K562 (cell line): ENCODE results near the gene ENHO. TPM values are rescaled to one million over a fixed set of nuclear protein-coding genes. Genes with fewer than 3 reads are reported as not detected.

Experiments
- ATAC-seq: fragments of 200-7000 bp; cut with Tn5 transposase; 3 replicates; pipeline ENCODE4 v1.9.1; 2020; ENCODE audit warnings: moderate library complexity
- BruUV-seq: library from RNA; stranded (reverse); fragments of 400-500 nt; replicated peaks from 2 replicates; lab custom pipeline; 2021; lab: Mats Ljungman, UMichigan
- CTCF ChIA-PET: fragments of 300-600 bp; formaldehyde crosslinking; extraction: SDS; loops from one replicate; lab custom pipeline; 2021; ENCODE audit warnings: low intra/inter-chr PET ratio; lab: Yijun Ruan, JAX
- POLR2A ChIA-PET: fragments of 300-600, 350-650 bp; sonication (Branson Sonifier 250); formaldehyde crosslinking; extraction: SDS; loops from one replicate; lab custom pipeline; 2021; ENCODE audit warnings: antibody characterized with exemption, inconsistent platforms; lab: Yijun Ruan, JAX
- DNase-seq, 4 experiments: peaks; one replicate each; pipeline versions ENCODE4 v3.0.0 to v3.0.0-alpha.2; 2011 to 2018; ENCODE audit warnings: low spot score in 3 of 4, mixed read lengths in 3 of 4; ENCODE audit errors: extremely low read depth in 1 of 4
- FAIRE-seq: peaks from 2 replicates; lab custom pipeline; 2011; peaks lifted over from hg19 to GRCh38; lab: Jason Lieb, UNC
- H2AFZ ChIP-seq: 2 replicates; pipeline ENCODE4 v1.6.0; 2011; ENCODE audit warnings: low read depth, low read length, control low read depth, inconsistent platforms
- H3K27ac ChIP-seq: fragments of 200-600 bp; 3 replicates; pipeline ENCODE4 v1.8.0; 2011; ENCODE audit warnings: low read depth, mild to moderate bottlenecking, control low read depth, inconsistent platforms, low read length, moderate library complexity, mixed read lengths; ENCODE audit errors: extremely low read depth
- H3K27me3 ChIP-seq, 2 experiments: fragments of 300-600 bp in 1 of 2; 2 replicates in 1 of 2; 3 replicates in 1 of 2; pipeline versions ENCODE4 v1.6.0 to v1.8.0; 2011; ENCODE audit warnings: inconsistent platforms in 2 of 2, low read length in 2 of 2, mild to moderate bottlenecking in 1 of 2, mixed read lengths in 1 of 2, moderate library complexity in 1 of 2; ENCODE audit not compliant: control insufficient read depth in 2 of 2, insufficient read depth in 2 of 2
- H3K36me3 ChIP-seq: fragments of 300-600 bp; 3 replicates; pipeline ENCODE4 v1.8.0; 2011; ENCODE audit warnings: mild to moderate bottlenecking, low read length, inconsistent platforms; ENCODE audit not compliant: control insufficient read depth, insufficient read depth
- H3K4me1 ChIP-seq, 2 experiments: fragments of 200-600 bp in 1 of 2; replicated peaks in 1 of 2; 2 replicates in 1 of 2; 3 replicates in 1 of 2; pipeline versions ENCODE4 v1.5.1 to v1.8.0; 2011; ENCODE audit warnings: inconsistent platforms in 2 of 2, low read length in 2 of 2, mild to moderate bottlenecking in 1 of 2, mixed read lengths in 1 of 2, moderate library complexity in 1 of 2; ENCODE audit not compliant: control insufficient read depth in 2 of 2, insufficient read depth in 2 of 2
- H3K4me2 ChIP-seq: 2 replicates; pipeline ENCODE4 v1.6.1; 2011; ENCODE audit warnings: low read length, control low read depth, inconsistent platforms, mixed read lengths; ENCODE audit not compliant: insufficient read depth
- H3K4me3 ChIP-seq: fragments of 200-600 bp; sonication (generic), shearing (Covaris generic); 2 replicates; pipeline ENCODE4 v1.5.1; 2016; ENCODE audit warnings: control low read depth, inconsistent platforms
- H3K79me2 ChIP-seq: fragments of 200-600 bp; 3 replicates; pipeline ENCODE4 v1.8.0; 2011; ENCODE audit warnings: low read length, inconsistent platforms; ENCODE audit not compliant: control insufficient read depth, insufficient read depth
- H3K9ac ChIP-seq, 2 experiments: 2 replicates each; pipeline versions ENCODE4 v1.6.0 to v1.6.1; 2011; ENCODE audit warnings: low read depth in 2 of 2, low read length in 2 of 2, control low read depth in 1 of 2, inconsistent platforms in 1 of 2, mild to moderate bottlenecking in 1 of 2, mixed read lengths in 1 of 2; ENCODE audit not compliant: insufficient read depth in 1 of 2
- H3K9me1 ChIP-seq: one replicate; pipeline ENCODE4 v1.6.0; 2011; ENCODE audit warnings: inconsistent platforms, mild to moderate bottlenecking, low read length, moderate library complexity; ENCODE audit not compliant: control insufficient read depth, insufficient read depth
- H3K9me3 ChIP-seq: replicated peaks from 2 replicates; pipeline ENCODE4 v1.5.1; 2011; ENCODE audit warnings: low read depth, low read length, inconsistent platforms; ENCODE audit not compliant: control insufficient read depth, insufficient read depth
- H4K20me1 ChIP-seq: replicated peaks from 2 replicates; pipeline ENCODE4 v1.6.1; 2011; ENCODE audit warnings: low read length, inconsistent platforms, mixed read lengths; ENCODE audit not compliant: control insufficient read depth, insufficient read depth
- CEBPG ChIP-seq, 3 experiments: fragments of 200-800 bp in 1 of 3; sonication (Bioruptor generic) in 1 of 3; sonication (generic) in 1 of 3; formaldehyde crosslinking in 1 of 3; IDR thresholded peaks in 2 of 3; conservative IDR thresholded peaks in 1 of 3; 2 replicates each; pipeline versions ENCODE4 v1.6.1 to v1.8.0; 2016 to 2022; ENCODE audit warnings: missing compliant biosample characterization in 2 of 3, missing genetic modification characterization in 2 of 3, mild to moderate bottlenecking in 1 of 3, missing genetic modification reagents in 1 of 3
- PTTG1 ChIP-seq: fragments of 450-650 bp; IDR thresholded peaks from 2 replicates; pipeline ENCODE4 v1.6.1; 2016; ENCODE audit warnings: low read depth, mild to moderate bottlenecking, missing genetic modification characterization, missing compliant biosample characterization
- WGBS: fragments of 100-300 bp; shearing (Covaris generic); methylation state at CpG from one replicate; pipeline ENCODE4 v1.1.6; 2016; ENCODE audit warnings: low coverage, mixed read lengths; ENCODE audit not compliant: insufficient coverage; ENCODE audit errors: missing lambda C conversion rate; 5-methylcytosine and 5-hydroxymethylcytosine counted together
- in situ Hi-C: fragments of 300-500 bp; cut with MboI; formaldehyde crosslinking; loops from 4 replicates; pipeline ENCODE4 v1.15.0; 2018; ENCODE audit warnings: inconsistent platforms, mixed read lengths
- intact Hi-C: fragments of 100-400 bp; cut with micrococcal nuclease; formaldehyde crosslinking; loops from 2 replicates; pipeline ENCODE4 v1.14.2; 2022
- polyA plus RNA-seq, 8 experiments: library from polyadenylated mRNA; depleted of rRNA in 4 of 8; stranded (reverse) in 5 of 8; unstranded in 3 of 8; fragments of >200 nt; fragmentation: Nextera tagmentation in 2 of 8; fragmentation: Illumina TruSeq in 1 of 8; extraction: Ambion mirVana in 2 of 8; extraction: Trizol in 1 of 8; gene quantifications; 2 replicates each; pipeline versions ENCODE4 v1.2.1 to v1.2.3, GENCODE V29; 2011 to 2014; ENCODE audit warnings: inconsistent platforms in 1 of 8, missing spikeins in 1 of 8
- total RNA-seq, 7 experiments: library from RNA; depleted of rRNA in 6 of 7; stranded (reverse); fragments of >200 nt in 6 of 7; fragmentation: Illumina TruSeq in 2 of 7; extraction: Trizol in 2 of 7; gene quantifications; 2 replicates each; pipeline versions ENCODE4 v1.2.1 to v1.2.3, GENCODE V29; 2011 to 2021; ENCODE audit warnings: low replicate concordance in 1 of 7
- TF ChIP-seq, protein P1 (sequence below): sonication (generic); formaldehyde crosslinking; IDR thresholded peaks from 2 replicates; pipeline ENCODE4 v1.8.0; 2022; ENCODE audit warnings: mild to moderate bottlenecking, missing genetic modification reagents

Gene ENHO
- total and polyA plus RNA-seq, 9 of the 15 experiments (the other 6 are each of a cell fraction or from before 2014, with no cell fraction given): 0.24 TPM; not detected in 8

DNA sequence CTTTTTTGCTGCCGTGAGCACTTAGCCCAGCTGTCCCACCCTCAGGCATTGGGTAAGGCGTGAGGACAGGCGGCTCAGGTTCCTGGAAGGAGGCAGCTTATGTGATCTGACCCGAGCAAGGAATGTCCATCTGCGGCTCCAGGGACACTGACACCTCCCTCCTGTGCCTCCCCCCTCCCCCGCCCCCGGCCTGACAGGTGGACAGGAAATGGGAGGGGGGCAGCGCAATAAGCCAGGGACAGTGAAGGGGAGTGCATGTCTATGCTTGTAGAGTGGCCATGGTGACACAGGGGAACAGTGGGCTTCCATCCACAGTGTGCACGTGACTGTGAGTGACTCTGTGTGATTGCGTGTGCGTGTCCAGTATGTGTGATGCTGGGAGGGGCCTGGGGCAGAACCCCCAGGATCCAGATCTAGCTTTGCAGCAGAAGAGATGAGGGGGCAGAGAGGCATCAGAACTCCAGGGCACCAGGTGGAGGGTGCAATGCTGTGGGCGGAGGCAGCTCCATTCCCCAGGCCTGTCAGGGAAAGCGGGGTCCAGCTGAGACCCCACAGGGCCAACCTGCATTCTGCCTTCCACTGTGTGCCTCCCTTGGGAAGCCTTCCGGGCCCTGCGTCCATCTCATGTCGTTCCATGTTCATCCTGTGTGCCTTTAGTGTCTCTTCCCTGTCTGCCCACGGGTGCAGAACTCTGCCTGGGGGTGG is 36.3 kb upstream of the ENHO start:
- FAIRE-seq (no peak), DNase-seq (no peak), ATAC-seq (no peak)
- H3K4me1 ChIP-seq: peaks cover 0 to 8% of the 10 kb centered on the region in 2 experiments; a peak in 2 of 5 replicates
- H3K79me2 ChIP-seq: no peaks in the 10 kb centered on the region
- peaks cover 0 to 48% of the 10 kb centered on the region in 2 experiments; a peak in 4 of 5 replicates for H3K27me3 ChIP-seq
- no TSS peak for BruUV-seq
- H3K9ac ChIP-seq: no peak overlapping the region
- in situ Hi-C loops: no loop called here
- no peak overlapping the region for H3K4me2 ChIP-seq
- H3K36me3 ChIP-seq: no peaks in the 10 kb centered on the region
- CTCF ChIA-PET: no interaction called here
- H2AFZ ChIP-seq: no peak overlapping the region
- H3K27ac ChIP-seq: no peak overlapping the region
- no peaks in the 10 kb centered on the region for H3K9me1 ChIP-seq
- intact Hi-C loops: no loop called here
- TF ChIP-seq CEBPG (CRISPR knock-in tag; IDR thresholded peaks at IDR 0.05) (no peak), CEBPG (tag; conservative IDR thresholded peaks at IDR 0.05 in 1 of 2, IDR thresholded peaks at IDR 0.05 in 1 of 2) (no peak), PTTG1 (tag) (no peak)
- TF ChIP-seq, protein P1, sequence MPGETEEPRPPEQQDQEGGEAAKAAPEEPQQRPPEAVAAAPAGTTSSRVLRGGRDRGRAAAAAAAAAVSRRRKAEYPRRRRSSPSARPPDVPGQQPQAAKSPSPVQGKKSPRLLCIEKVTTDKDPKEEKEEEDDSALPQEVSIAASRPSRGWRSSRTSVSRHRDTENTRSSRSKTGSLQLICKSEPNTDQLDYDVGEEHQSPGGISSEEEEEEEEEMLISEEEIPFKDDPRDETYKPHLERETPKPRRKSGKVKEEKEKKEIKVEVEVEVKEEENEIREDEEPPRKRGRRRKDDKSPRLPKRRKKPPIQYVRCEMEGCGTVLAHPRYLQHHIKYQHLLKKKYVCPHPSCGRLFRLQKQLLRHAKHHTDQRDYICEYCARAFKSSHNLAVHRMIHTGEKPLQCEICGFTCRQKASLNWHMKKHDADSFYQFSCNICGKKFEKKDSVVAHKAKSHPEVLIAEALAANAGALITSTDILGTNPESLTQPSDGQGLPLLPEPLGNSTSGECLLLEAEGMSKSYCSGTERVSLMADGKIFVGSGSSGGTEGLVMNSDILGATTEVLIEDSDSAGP: no peak
- H4K20me1 ChIP-seq: no peaks in the 10 kb centered on the region; the same call in 1 of the 2 replicates
- POLR2A ChIA-PET: interaction anchor here (0.6 to 1.2 kb wide), 2 partner anchors 21 to 63 kb away, joined by 3 to 4 read pairs; no protein-coding TSS in a partner anchor
- no peaks in the 10 kb centered on the region for H3K9me3 ChIP-seq
- no peak overlapping the region for H3K4me3 ChIP-seq
- WGBS: 6% methylated on average over 13 of the region's 17 CpGs
